ENCODE data around the gene CHL1.

The CHL1 gene

DNA sequence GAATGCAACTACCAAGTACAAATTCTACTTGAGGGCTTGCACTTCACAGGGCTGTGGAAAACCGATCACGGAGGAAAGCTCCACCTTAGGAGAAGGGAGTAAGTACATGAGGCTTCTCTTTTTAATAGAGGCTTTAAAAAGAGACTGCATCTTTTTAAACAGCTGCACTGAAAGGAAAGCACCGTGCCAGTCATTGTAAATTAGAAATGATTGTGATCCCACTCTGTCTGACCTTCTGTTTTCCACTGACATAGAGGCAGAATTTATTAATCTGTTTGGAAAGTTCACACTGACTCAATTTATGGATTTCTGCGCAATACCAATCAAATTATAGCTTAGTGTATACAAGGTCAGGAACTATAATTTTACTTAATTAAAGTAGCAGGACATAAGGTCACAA lies 198.2 kb downstream of the CHL1 start:
- intact Hi-C loops (cut with micrococcal nuclease), result no loop called here
- H3K27ac Mint-ChIP-seq, result no peak overlapping the region

GRCh38 chr3:396293-396692 lies 199.7 kb downstream of the CHL1 start:
- Mint-ChIP-seq H3K4me1 (ENCODE audit: low read depth) (no peaks in the 10 kb centered on the region), H3K27me3 (no peaks in the 10 kb centered on the region)

More for the DNA sequence above, 198.2 kb downstream of the CHL1 start:
- Mint-ChIP-seq H3K9me3 (peaks cover 7% of the 10 kb centered on the region), H3K4me1 (ENCODE audit: low read depth) (no peaks in the 10 kb centered on the region), H3K27me3 (no peaks in the 10 kb centered on the region), H3K36me3 (ENCODE audit: low read depth) (no peaks in the 10 kb centered on the region), H3K4me3 (no peak overlapping the region)

DNA sequence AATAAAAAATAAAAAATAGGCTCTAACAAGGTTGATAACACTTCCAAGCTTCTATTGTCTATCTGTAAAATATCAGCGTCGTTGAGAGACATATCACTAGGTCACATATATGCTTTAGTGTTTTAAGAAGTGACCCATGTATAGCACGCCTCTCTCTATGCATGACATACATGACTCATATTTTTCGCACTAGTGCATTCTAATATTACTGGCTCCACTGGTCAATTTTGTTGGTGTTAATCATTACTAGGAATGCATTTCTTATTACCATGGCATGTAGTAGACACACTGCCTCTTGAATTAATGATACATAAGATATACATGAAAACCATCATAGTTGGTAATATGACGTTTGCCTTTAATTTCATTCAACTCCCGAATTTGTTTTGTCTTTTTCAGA lies 203.1 kb downstream of the CHL1 start:
- no peaks in the 10 kb centered on the region for H3K36me3 Mint-ChIP-seq (ENCODE audit: low read depth)
- no peaks in the 10 kb centered on the region for H3K9me3 Mint-ChIP-seq
- no peaks in the 10 kb centered on the region for H3K4me1 Mint-ChIP-seq (ENCODE audit: low read depth)
- no peak overlapping the region for H3K4me3 Mint-ChIP-seq
- intact Hi-C loops (cut with micrococcal nuclease), result no loop called here
- no peaks in the 10 kb centered on the region for H3K27me3 Mint-ChIP-seq
- no peak overlapping the region for H3K27ac Mint-ChIP-seq

More at GRCh38 chr3:396293-396692, 199.7 kb downstream of the CHL1 start:
- intact Hi-C loops (cut with micrococcal nuclease), result no loop called here
- peaks cover 7% of the 10 kb centered on the region for H3K9me3 Mint-ChIP-seq
- no peak overlapping the region for H3K4me3 Mint-ChIP-seq
- no peaks in the 10 kb centered on the region for H3K36me3 Mint-ChIP-seq (ENCODE audit: low read depth)
- no peak overlapping the region for H3K27ac Mint-ChIP-seq

DNA sequence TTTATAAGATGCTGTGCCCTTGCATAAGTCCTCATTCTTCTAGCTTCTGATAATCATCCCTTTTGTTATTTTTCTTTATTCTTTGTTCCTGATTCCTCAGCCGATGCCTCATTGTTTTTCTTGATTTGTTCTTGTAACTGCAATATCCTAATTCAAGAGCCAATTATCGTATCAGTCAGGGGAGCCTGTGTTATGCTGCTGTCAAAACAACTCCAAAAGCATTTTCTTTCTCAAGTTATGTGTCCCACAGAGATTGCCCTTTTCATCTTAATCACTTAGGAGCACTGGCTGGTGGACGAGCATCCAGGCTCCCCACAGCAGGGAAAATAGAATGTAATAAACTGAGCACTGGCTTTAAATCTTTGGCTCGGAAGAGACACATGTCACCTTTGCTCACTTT lies 207.3 kb downstream of the CHL1 start:
- Mint-ChIP-seq H3K27ac (no peak overlapping the region), H3K36me3 (ENCODE audit: low read depth) (no peaks in the 10 kb centered on the region), H3K4me3 (no peak overlapping the region), H3K4me1 (ENCODE audit: low read depth) (no peaks in the 10 kb centered on the region), H3K9me3 (no peaks in the 10 kb centered on the region), H3K27me3 (no peaks in the 10 kb centered on the region)
- intact Hi-C loops (cut with micrococcal nuclease), result no loop called here

GRCh38 chr3:409011-409410 lies 212.4 kb downstream of the CHL1 start:
- Mint-ChIP-seq H3K27me3 (no peaks in the 10 kb centered on the region), H3K36me3 (ENCODE audit: low read depth) (no peaks in the 10 kb centered on the region), H3K27ac (no peak overlapping the region), H3K4me3 (no peak overlapping the region), H3K9me3 (no peaks in the 10 kb centered on the region), H3K4me1 (ENCODE audit: low read depth) (no peaks in the 10 kb centered on the region)
- intact Hi-C loops (cut with micrococcal nuclease), result no loop called here

DNA sequence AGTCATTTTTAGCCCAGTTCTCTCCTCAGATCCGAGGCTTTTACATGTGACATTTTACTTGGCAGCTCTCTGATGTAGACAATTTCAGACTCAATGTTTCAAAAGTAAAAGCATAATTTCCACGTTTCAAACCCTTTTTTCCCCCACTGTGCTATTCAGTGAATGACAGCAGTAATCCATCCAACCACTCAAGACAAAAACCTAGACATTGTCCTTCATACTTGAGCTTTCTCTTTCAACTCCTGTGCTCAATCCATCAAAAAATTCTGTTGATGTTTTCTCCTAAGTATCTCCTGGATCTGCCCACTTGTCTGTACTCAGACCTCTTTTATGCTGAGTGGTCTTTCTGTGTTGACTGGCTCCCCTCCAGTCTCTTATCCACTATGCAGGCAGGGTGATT lies 214.7 kb downstream of the CHL1 start:
- H3K36me3 Mint-ChIP-seq (ENCODE audit: low read depth), result no peaks in the 10 kb centered on the region
- no peaks in the 10 kb centered on the region for H3K4me1 Mint-ChIP-seq (ENCODE audit: low read depth)
- H3K27ac Mint-ChIP-seq, result no peak overlapping the region
- H3K9me3 Mint-ChIP-seq, result no peaks in the 10 kb centered on the region
- no peaks in the 10 kb centered on the region for H3K27me3 Mint-ChIP-seq
- no peak overlapping the region for H3K4me3 Mint-ChIP-seq
- intact Hi-C loops (cut with micrococcal nuclease), result no loop called here

GRCh38 chr3:414063-414462 lies 217.5 kb downstream of the CHL1 start:
- no peaks in the 10 kb centered on the region for H3K9me3 Mint-ChIP-seq
- no peaks in the 10 kb centered on the region for H3K4me1 Mint-ChIP-seq (ENCODE audit: low read depth)
- no peaks in the 10 kb centered on the region for H3K36me3 Mint-ChIP-seq (ENCODE audit: low read depth)
- H3K27me3 Mint-ChIP-seq, result no peaks in the 10 kb centered on the region
- no peak overlapping the region for H3K4me3 Mint-ChIP-seq
- no peak overlapping the region for H3K27ac Mint-ChIP-seq
- intact Hi-C loops (cut with micrococcal nuclease), result no loop called here

GRCh38 chr3:418239-418929 lies 221.8 kb downstream of the CHL1 start:
- no peaks in the 10 kb centered on the region for H3K4me1 Mint-ChIP-seq (ENCODE audit: low read depth)
- H3K27me3 Mint-ChIP-seq, result no peaks in the 10 kb centered on the region
- H3K27ac Mint-ChIP-seq, result no peak overlapping the region
- no peak overlapping the region for H3K4me3 Mint-ChIP-seq
- H3K36me3 Mint-ChIP-seq (ENCODE audit: low read depth), result no peaks in the 10 kb centered on the region
- intact Hi-C loops (cut with micrococcal nuclease), result no loop called here
- no peaks in the 10 kb centered on the region for H3K9me3 Mint-ChIP-seq

DNA sequence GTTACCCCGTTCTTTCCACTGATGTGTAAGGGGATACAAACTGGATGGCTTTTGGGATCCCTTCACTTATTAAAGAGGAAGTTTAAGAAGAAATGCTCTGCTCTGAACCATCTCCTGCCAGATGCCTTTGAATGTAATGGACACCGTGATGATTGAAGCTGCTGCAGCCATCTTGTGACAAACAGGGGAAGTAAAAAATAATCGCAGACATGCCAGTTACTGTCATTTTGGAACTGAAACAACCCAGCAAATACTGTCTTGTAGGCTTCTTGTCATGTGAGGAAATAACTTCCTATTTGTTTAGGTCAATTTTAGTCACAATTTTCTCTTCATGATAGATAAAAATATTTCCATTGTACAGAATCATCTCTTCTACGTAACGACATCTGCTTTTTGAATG lies 224.0 kb downstream of the CHL1 start:
- H3K4me3 Mint-ChIP-seq, result no peak overlapping the region
- H3K27me3 Mint-ChIP-seq, result no peaks in the 10 kb centered on the region
- H3K36me3 Mint-ChIP-seq (ENCODE audit: low read depth), result no peaks in the 10 kb centered on the region
- no peak overlapping the region for H3K27ac Mint-ChIP-seq
- intact Hi-C loops (cut with micrococcal nuclease), result no loop called here
- no peaks in the 10 kb centered on the region for H3K9me3 Mint-ChIP-seq
- H3K4me1 Mint-ChIP-seq (ENCODE audit: low read depth), result no peaks in the 10 kb centered on the region

DNA sequence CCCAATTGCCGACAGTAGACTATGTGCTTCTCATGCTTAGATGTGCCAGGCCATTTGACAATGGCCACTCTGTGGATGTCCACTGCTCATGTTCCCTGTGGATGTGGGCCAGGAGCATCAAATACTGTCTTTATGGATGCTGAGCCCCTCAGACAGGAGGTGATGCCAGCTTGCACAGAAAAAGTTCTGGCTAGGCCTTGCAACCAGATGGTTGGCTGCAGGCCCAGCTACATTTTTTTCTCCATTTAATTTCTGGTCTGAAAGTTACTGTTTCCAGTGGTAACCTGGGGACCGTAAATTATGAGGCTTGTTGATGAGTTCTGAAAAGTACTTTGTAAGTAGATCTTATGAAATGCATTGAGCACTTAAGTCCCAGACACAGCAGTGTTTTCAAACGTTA lies 228.5 kb downstream of the CHL1 start:
- H3K4me3 Mint-ChIP-seq, result no peak overlapping the region
- H3K9me3 Mint-ChIP-seq, result no peaks in the 10 kb centered on the region
- H3K36me3 Mint-ChIP-seq (ENCODE audit: low read depth), result no peaks in the 10 kb centered on the region
- intact Hi-C loops (cut with micrococcal nuclease), result no loop called here
- H3K27ac Mint-ChIP-seq, result no peak overlapping the region
- H3K27me3 Mint-ChIP-seq, result no peaks in the 10 kb centered on the region
- H3K4me1 Mint-ChIP-seq (ENCODE audit: low read depth), result no peaks in the 10 kb centered on the region

GRCh38 chr3:426072-426471 lies 229.5 kb downstream of the CHL1 start:
- Mint-ChIP-seq H3K27me3 (no peaks in the 10 kb centered on the region), H3K4me1 (ENCODE audit: low read depth) (no peaks in the 10 kb centered on the region), H3K36me3 (ENCODE audit: low read depth) (no peaks in the 10 kb centered on the region), H3K4me3 (no peak overlapping the region), H3K9me3 (no peaks in the 10 kb centered on the region), H3K27ac (no peak overlapping the region)
- intact Hi-C loops (cut with micrococcal nuclease), result no loop called here

- Mint-ChIP-seq H3K36me3 (ENCODE audit: low read depth) (no peaks in the 10 kb centered on the region), H3K4me1 (ENCODE audit: low read depth) (no peaks in the 10 kb centered on the region), H3K27me3 (no peaks in the 10 kb centered on the region), H3K27ac (no peak overlapping the region), H3K4me3 (no peak overlapping the region), H3K9me3 (no peaks in the 10 kb centered on the region)
- intact Hi-C loops (cut with micrococcal nuclease), result no loop called here
Measured at GRCh38 chr3:427128-427527, 230.6 kb downstream of the CHL1 start.

DNA sequence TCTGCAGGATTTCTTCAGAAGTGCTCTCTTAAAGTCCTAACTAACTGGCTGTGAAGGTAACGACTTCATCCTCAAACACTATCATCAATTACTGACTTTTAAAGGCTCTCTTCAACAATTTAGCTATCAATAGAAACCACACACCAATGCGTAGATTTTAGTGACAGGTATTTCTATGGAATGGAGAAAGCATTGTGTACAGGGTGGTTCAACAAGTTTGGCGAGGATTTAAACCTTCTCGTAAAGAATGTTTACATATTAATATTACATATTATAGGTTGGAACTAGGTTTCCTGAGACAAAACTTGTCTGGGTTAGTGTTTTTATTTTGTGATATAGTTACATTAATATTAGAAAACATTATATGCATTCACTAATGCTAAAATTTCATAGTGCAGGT lies 233.6 kb downstream of the CHL1 start:
- Mint-ChIP-seq H3K4me3 (no peak overlapping the region), H3K9me3 (no peaks in the 10 kb centered on the region), H3K27me3 (no peaks in the 10 kb centered on the region), H3K4me1 (ENCODE audit: low read depth) (no peaks in the 10 kb centered on the region), H3K36me3 (ENCODE audit: low read depth) (no peaks in the 10 kb centered on the region), H3K27ac (no peak overlapping the region)
- intact Hi-C loops (cut with micrococcal nuclease), result no loop called here

DNA sequence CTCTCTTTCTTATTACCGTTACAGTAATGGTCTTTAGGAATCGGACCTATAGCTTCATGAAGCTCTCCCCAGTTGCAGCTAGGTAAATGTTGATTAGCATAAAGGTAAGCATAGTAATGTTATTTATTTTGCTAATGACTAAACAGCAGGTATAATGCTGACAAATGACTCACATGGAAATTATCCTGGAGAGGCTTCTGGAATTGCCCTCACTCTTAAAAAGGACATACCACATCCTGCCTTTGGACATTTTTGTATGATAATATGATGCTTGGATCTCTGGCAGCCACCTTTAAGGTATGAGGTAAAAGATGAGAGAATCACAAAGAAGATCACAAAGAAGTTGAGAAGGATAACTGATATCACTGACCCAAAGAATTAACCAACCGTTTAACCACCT lies 238.6 kb downstream of the CHL1 start:
- H3K4me1 Mint-ChIP-seq (ENCODE audit: low read depth), result no peaks in the 10 kb centered on the region

DNA sequence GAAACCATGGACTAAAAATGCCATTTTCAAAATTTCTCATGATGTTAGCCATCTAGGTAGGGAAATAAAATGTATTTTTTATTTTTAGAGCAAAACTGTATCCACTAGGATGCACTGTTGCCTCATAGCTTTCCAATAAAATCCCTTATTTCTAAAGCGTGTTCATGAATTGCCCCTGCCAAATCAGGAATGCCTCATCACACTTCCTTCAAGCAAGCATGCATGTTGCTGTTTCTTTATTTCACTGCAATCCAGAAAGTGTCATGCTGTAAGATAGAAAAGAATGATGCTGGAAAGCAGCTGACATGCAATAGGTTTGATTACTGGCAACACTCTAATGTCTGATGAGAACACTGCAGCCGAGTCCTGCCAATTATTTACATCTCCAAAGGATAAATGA lies 239.5 kb downstream of the CHL1 start:
- no peak overlapping the region for H3K4me3 Mint-ChIP-seq
- no peaks in the 10 kb centered on the region for H3K27me3 Mint-ChIP-seq
- H3K9me3 Mint-ChIP-seq, result peaks cover 15% of the 10 kb centered on the region
- no peak overlapping the region for H3K27ac Mint-ChIP-seq
- H3K36me3 Mint-ChIP-seq (ENCODE audit: low read depth), result no peaks in the 10 kb centered on the region
- no peaks in the 10 kb centered on the region for H3K4me1 Mint-ChIP-seq (ENCODE audit: low read depth)
- intact Hi-C loops (cut with micrococcal nuclease), result no loop called here

More for the DNA sequence above, 238.6 kb downstream of the CHL1 start:
- H3K27me3 Mint-ChIP-seq, result no peaks in the 10 kb centered on the region
- intact Hi-C loops (cut with micrococcal nuclease), result no loop called here
- H3K27ac Mint-ChIP-seq, result no peak overlapping the region
- no peaks in the 10 kb centered on the region for H3K36me3 Mint-ChIP-seq (ENCODE audit: low read depth)
- H3K9me3 Mint-ChIP-seq, result peaks cover 8% of the 10 kb centered on the region
- no peak overlapping the region for H3K4me3 Mint-ChIP-seq
